HepG2 (cell line): ENCODE results near the gene PYGO2.

ENCODE experiments used
- ATF2 ChIP-seq: sonication (generic); formaldehyde crosslinking; IDR thresholded peaks from 2 replicates; pipeline ENCODE4 v1.4.0; 2020; ENCODE audit warnings: missing genetic modification reagents
- ATF6 ChIP-seq: sonication (generic); formaldehyde crosslinking; conservative IDR thresholded peaks from 2 replicates; pipeline ENCODE4 v1.4.0; 2020; ENCODE audit warnings: missing genetic modification reagents
- CC2D1A ChIP-seq: sonication (generic); formaldehyde crosslinking; IDR thresholded peaks from 2 replicates; pipeline ENCODE4 v1.8.1; 2023; ENCODE audit warnings: mild to moderate bottlenecking, missing genetic modification reagents
- FOXP1 ChIP-seq, 2 experiments: fragments of 450-650 bp in 1 of 2; IDR thresholded peaks; 2 replicates each; pipeline ENCODE4 v1.6.1; 2017 to 2018; ENCODE audit warnings: antibody characterized with exemption in 1 of 2
- MZF1 ChIP-seq: sonication (generic); formaldehyde crosslinking; IDR thresholded peaks from 2 replicates; pipeline ENCODE4 v1.8.1; 2023; ENCODE audit warnings: mild to moderate bottlenecking, missing genetic modification reagents, borderline replicate concordance
- POLR2A ChIP-seq, 2 experiments: IDR thresholded peaks; 2 replicates each; pipeline ENCODE4 v1.6.1; 2011; ENCODE audit warnings: low read depth in 2 of 2, low read length in 2 of 2, mild to moderate bottlenecking in 1 of 2, moderate library complexity in 1 of 2; ENCODE audit not compliant: insufficient read depth in 1 of 2
- SP4 ChIP-seq: sonication (generic); formaldehyde crosslinking; IDR thresholded peaks from 2 replicates; pipeline ENCODE4 v1.8.1; 2023; ENCODE audit warnings: mild to moderate bottlenecking, missing genetic modification reagents
- U2AF1 ChIP-seq: fragments of 200-400 bp; formaldehyde crosslinking; optimal IDR thresholded peaks from 2 replicates; pipeline ENCODE3; 2017; ENCODE audit warnings: mild to moderate bottlenecking, low read depth, low read length
- ZNF343 ChIP-seq: sonication (generic); formaldehyde crosslinking; IDR thresholded peaks from 2 replicates; pipeline ENCODE4 v1.4.0; 2020; ENCODE audit warnings: mild to moderate bottlenecking, missing genetic modification reagents
- TF ChIP-seq, protein P1 (sequence below): sonication (generic); formaldehyde crosslinking; IDR thresholded peaks from 2 replicates; pipeline ENCODE4 v1.5.0; 2020; ENCODE audit warnings: mild to moderate bottlenecking, missing genetic modification reagents, moderate library complexity

DNA sequence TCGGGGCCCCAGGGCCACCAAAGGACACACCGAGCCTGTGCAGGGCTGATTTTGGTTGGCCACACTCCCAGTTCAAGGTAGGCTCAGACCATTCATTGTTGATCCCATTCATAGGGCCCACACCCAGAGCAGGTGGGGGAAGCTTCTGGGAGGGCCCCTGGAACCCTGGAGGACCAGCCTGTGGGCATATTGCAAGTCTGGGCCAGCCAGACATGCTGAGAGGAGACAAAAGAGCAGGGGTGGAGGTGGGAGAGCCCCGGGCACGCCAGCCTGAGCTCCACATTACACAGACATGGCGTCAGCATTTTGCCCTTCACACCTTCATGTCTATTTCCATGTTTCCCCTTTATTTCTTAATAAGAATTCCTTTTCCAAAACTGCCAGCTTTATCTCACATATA, 50.7 kb downstream of the PYGO2 start:
- TF ChIP-seq CC2D1A (CRISPR knock-in tag) = no peak
- no peak for TF ChIP-seq ZNF343 (CRISPR knock-in tag)
- TF ChIP-seq FOXP1 (IDR thresholded peaks at IDR 0.05) = no peak
- no peak for TF ChIP-seq FOXP1 (CRISPR knock-in tag; IDR thresholded peaks at IDR 0.05)
- TF ChIP-seq U2AF1 = no peak
- no peak for TF ChIP-seq SP4 (CRISPR knock-in tag)
- TF ChIP-seq MZF1 (CRISPR knock-in tag) = no peak
- TF ChIP-seq ATF2 = no peak
- TF ChIP-seq, protein P1, sequence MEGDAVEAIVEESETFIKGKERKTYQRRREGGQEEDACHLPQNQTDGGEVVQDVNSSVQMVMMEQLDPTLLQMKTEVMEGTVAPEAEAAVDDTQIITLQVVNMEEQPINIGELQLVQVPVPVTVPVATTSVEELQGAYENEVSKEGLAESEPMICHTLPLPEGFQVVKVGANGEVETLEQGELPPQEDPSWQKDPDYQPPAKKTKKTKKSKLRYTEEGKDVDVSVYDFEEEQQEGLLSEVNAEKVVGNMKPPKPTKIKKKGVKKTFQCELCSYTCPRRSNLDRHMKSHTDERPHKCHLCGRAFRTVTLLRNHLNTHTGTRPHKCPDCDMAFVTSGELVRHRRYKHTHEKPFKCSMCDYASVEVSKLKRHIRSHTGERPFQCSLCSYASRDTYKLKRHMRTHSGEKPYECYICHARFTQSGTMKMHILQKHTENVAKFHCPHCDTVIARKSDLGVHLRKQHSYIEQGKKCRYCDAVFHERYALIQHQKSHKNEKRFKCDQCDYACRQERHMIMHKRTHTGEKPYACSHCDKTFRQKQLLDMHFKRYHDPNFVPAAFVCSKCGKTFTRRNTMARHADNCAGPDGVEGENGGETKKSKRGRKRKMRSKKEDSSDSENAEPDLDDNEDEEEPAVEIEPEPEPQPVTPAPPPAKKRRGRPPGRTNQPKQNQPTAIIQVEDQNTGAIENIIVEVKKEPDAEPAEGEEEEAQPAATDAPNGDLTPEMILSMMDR = no peak
- no peak for TF ChIP-seq ATF6 (CRISPR knock-in tag)
- TF ChIP-seq POLR2A (IDR thresholded peaks at IDR 0.05; ENCODE audit: insufficient read depth in 1 of 2, low read depth in 2 of 2, low read length in 2 of 2) = no peak
